Stimulated activated CD8-positive, alpha-beta memory T cell treated with anti-CD3 and anti-CD28 coated beads, Interleukin-15, amount 100 ng/mL, for 24 hours (primary cell): Measurements from ENCODE around the gene NLK.
"Not testable (repeated sequence)": the region's sequence is repeated elsewhere in the genome, so short reads cannot be mapped to it uniquely, and the experiment has no call there.

ENCODE experiments used
- DNase-seq: peaks from one replicate; pipeline ENCODE4 v3.0.0-alpha.2; 2020; ENCODE audit warnings: low read depth

NLK gene

DNA sequence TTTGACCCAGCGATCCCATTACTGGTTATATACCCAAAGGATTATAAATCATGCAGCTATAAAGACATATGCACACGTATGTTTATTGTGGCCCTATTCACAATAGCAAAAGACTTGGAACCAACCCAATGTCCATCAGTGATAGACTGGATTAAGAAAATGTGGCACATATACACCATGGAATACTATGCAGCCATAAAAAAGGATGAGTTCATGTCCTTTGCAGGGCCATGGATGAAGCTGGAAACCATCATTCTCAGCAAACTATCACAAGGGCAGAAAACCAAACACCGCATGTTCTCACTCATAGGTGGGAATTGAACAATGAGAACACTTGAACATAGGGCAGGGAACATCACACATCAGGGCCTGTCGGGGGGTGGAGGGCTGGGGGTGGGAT lies 112.9 kb downstream of the NLK start:
- DNase-seq, result not testable (repeated sequence)

DNA sequence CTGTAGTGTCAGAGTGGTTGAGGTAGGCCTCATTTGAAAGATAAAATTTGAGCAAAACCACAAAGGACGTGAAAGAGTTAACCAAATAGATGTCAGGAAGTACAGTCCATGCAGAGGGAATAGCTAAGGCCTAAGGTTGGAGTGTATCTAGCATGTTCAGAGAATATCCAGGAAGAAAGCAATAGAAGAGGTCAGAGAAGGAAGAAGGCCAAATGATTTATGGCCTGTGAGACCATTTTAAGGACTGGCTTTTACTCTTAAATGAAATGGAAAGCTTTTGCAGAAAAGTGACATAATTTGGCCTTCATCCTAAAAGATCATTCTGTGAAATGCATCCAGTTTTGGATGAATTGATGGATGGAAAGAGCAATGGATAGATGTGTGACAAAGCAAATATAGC lies 116.5 kb downstream of the NLK start:
- DNase-seq, result no peak

GRCh38 chr17:28159924-28160323 lies 117.4 kb downstream of the NLK start:
- DNase-seq, result no peak

DNA sequence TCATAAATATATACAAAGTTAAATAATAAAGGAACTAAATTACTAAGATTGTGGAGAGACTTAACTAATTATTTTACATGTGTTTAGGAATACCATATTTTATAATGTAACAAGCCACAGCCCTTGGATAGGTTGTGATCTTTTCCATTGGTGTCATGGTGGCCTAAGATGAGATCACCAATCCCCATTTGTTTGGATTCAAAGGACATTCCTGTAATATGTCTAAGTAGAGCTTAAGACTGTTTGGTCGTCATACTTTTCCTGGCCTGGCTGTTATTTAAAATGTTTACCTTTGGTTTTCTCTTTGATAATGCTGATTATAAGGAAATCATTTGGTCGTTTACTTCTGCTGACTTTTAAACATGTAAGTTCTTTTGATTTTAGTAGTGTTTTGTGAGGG lies 118.1 kb downstream of the NLK start:
- DNase-seq, result no peak

GRCh38 chr17:28161311-28161710 lies 118.8 kb downstream of the NLK start:
- DNase-seq, result no peak

- no peak for DNase-seq
These were observed 124.0 kb downstream of the NLK start for GRCh38 chr17:28166478-28166877.

DNA sequence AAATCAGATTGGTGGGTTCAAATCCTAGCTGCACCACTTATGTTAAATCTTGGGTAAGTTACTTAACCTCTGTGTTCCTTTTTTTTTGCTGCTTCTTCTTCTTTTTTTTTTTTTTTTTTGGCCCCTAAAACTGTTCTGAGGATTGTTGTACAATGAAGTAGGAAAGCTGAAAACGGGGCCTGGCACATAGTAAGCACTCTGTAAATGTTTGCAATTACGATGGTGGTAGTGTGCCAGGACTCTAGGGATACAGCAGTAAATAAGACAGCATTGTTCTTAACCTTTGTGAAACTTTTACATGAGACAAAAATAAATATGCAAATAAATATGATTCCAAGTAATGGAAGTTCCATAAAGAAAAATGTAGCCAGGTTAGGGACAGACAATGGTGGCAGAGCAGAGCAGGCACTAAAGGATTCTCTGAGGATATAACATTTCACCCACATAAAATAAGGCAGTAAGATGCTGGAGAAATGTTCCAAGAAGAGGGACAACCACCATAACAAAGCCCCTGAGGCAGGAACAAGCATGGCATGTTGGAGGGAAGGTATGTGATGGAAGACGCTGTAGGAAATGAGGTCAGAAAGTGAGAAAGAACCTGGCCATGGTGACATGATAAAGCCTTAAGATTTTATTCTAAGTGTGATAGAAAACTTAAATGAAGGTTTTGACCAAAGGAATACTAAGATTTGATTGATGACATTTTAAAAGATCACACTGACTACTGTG lies 127.3 kb downstream of the NLK start:
- DNase-seq, result no peak

DNA sequence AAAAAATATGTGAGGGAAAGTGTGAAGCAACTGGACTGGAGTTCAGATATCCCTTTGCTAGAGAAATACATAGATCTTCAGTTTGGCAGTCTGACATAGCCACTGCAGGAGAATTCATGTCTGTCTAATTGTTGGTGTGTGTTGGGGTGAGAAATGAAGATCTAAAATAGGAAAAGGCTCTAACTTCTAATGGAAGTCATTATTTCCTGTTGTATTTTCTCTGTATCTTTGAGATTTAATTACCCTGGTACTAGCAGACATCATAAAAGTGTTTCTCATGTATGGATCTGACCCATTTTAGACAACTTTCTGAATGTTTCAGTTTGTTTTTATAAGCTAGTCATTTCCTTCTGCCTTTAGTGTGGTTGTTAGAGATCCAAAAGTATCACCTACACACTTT lies 128.3 kb downstream of the NLK start:
- no peak for DNase-seq

- no peak for DNase-seq
These were observed 130.6 kb downstream of the NLK start for GRCh38 chr17:28173031-28173561.

- DNase-seq, result no peak
These were observed 131.3 kb downstream of the NLK start for GRCh38 chr17:28173801-28174200.

DNA sequence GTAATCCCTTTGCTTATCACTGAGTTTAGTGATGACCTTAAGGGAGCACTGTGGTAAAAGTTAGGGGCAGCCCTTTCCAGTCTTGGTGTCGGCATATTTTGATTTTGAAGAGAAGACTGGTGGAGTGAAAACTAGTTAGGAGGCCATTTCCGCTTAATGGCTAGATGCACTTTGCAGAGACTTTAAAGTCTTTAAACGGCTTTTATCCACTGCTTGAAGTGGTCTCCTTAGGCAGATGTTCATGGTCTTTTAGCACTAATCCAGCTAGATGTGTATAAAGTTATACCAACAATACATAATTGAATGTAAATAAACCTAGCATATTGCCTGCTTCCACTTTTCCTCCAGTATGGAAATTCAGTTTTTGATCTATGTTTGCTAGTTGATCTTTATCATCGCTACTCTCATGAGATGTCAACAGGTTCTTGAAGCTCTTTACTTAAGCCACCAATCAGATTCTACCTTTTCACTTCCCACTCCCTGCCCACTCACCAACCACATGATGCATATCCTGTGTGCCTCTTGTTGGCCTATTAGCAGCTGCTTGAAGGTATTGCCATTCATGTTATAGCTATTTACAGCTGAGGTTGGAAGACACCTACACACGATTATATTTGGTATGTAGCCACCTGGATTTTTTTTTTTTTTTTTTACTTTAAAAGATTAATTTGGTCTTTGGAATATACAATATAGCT lies 132.0 kb downstream of the NLK start:
- no peak for DNase-seq

GRCh38 chr17:28177351-28177750 lies 134.9 kb downstream of the NLK start:
- DNase-seq, result no peak

GRCh38 chr17:28178800-28179199 lies 136.3 kb downstream of the NLK start:
- DNase-seq, result no peak

DNA sequence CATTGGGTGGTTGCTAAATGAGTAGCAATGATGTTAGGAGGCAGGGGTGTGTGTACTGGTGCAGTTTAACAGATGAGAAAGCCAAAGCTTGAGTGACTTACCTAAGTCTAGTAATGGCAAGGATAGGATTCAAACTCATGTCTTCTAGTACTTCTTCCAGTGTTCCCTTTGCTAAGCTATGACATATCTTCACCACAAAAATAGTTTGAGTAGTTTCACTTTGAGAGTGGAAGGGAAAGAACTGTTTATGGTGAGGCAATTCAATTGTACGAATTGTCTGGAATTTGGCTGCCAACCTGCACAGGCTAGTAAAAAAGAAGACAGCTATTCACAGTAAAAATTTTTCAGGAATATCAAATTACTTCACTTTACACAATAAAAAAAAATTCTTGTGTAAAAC lies 138.0 kb downstream of the NLK start:
- no peak for DNase-seq

- DNase-seq, result no peak
These were observed 139.1 kb downstream of the NLK start for GRCh38 chr17:28181568-28181967.

DNA sequence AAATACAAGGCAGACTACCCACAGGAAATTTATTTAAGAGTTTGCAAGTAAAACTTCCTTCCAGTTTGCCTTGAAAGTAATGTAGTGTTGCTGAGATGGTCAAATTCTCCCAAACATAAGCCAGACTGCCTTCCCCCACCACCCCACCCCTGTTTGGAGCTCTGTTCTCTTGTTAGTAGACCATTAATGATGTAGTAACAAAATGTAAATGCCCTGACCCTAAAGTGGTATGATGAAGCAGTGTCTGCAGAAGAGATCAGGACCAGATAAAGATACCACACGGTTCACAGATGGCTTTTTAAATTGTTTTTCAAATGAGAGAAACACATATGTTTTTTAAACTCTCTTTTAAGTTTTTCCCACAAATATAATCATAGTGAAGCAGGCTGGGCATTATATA lies 140.1 kb downstream of the NLK start:
- no peak for DNase-seq

DNA sequence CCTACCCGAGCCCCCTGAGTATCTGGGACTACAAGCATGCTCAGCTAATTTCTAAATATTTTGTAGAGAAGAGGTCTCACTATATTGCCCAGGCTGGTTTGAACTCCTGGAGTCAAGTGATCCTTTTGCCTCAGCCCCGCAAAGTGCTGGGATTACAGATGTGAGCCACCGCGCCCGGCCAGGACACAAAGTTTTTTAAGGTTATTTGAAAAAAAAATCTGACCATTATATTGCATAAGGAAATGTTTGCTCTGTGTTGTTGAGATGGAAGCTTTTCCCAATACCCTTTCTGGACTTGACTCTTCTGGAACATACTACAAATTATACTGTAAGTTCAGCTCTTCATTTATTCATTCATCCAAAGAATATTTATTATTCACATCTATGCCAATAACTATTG lies 143.2 kb downstream of the NLK start:
- DNase-seq, result no peak

DNA sequence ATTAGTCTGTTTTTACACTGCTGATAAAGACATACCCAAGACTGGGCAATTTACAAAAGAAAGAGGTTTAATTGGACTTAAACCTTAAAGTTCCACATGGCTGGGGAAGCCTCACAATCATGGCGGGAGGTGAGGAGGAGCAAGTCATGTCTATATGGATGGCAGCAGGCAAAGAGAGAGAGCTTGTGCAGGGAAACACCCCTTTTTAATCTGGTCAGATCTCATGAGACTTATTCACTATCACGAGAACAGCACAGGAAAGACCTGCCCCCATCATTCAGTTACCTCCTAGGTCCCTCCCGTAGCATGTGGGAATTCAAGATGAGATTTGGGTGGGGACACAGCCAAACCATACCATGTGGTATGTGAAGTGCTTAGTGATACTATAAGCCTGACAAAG lies 144.0 kb downstream of the NLK start:
- not testable (repeated sequence) for DNase-seq

DNA sequence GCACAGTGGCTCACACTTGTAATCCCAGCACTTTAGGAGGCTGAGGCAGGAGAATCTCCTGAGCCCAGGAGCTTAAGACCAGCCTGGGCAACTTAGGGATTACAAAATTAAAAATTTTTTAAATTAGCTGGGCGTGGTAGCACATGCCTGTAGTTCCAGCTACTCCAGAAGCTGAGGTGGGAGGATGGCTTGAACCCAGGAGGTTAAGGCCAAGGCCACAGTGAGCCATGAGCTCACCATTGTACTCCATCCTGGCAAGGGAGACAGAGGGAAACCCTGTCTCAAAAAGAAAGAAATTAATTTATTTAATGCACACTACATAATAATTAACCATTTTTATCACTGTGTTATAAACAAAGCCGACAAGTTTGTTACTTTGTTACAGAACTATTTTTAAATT lies 145.5 kb downstream of the NLK start:
- DNase-seq, result no peak

GRCh38 chr17:28188841-28189263 lies 146.4 kb downstream of the NLK start:
- DNase-seq, result no peak

GRCh38 chr17:28189667-28190066 lies 147.2 kb downstream of the NLK start:
- no peak for DNase-seq

DNA sequence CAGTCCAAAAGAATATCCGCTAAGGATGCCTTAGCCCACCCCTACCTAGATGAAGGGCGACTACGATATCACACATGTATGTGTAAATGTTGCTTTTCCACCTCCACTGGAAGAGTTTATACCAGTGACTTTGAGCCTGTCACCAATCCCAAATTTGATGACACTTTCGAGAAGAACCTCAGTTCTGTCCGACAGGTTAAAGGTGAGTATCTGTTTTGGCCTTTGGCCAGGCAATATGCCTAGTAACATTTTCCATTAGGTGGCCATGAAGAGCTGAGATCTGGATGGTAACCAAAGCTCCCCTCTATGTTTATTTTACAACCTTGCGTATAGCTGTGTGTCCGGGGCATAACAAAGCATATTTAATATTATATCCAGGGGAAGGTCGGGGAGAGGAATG lies 148.5 kb downstream of the NLK start:
- no peak for DNase-seq

DNA sequence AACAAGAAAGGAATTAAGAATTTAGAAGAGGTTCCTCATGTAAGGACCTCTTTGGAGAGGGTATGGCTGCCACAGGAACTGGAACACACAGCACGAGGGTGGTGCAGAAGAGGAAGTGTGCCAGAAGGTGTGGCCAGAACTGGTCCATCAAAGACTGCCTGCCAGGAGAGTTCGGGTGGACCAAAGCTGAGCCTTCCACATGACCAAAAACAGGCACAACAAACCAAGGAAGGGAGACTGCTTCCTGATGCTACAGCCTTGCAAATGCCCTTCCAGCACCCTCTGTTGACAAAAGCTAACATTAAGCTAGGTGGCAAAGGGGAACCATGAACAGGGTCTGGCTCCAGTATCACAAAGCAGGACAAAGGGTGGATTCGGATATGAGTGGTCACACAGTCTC lies 150.8 kb downstream of the NLK start:
- no peak for DNase-seq

- DNase-seq, result no peak
These were observed 151.9 kb downstream of the NLK start for GRCh38 chr17:28194382-28194781.
